Smooth muscle cell (in vitro differentiated cells): ENCODE measurements around the gene VPREB3. TPM values are rescaled to one million over a fixed set of nuclear protein-coding genes. Genes with fewer than 3 reads are reported as not detected.

Experiments
- DNase-seq: peaks from one replicate; lab custom pipeline; 2025; ENCODE audit not compliant: unreplicated experiment; lab: John Stamatoyannopoulos, UW
- H2AFZ ChIP-seq: fragments of 200-600 bp; sonication (generic); 2 replicates; pipeline ENCODE4 v1.6.0; 2016; ENCODE audit warnings: antibody characterized with exemption, low read depth, mild to moderate bottlenecking
- H3F3A ChIP-seq: fragments of 200-600 bp; sonication (generic); 2 replicates; pipeline ENCODE4 v1.6.0; 2017; ENCODE audit warnings: antibody characterized with exemption, low read depth
- H3K27ac ChIP-seq: fragments of 200-600 bp; sonication (generic); 2 replicates; pipeline ENCODE4 v1.5.1; 2016; ENCODE audit warnings: low read depth, mild to moderate bottlenecking
- H3K27me3 ChIP-seq: fragments of 200-600 bp; sonication (generic); 2 replicates; pipeline ENCODE4 v1.6.1; 2016; ENCODE audit warnings: low read depth, mild to moderate bottlenecking
- H3K36me3 ChIP-seq: fragments of 200-600 bp; sonication (generic); 2 replicates; pipeline ENCODE4 v1.5.1; 2016; ENCODE audit warnings: low read depth
- H3K4me1 ChIP-seq: fragments of 200-600 bp; sonication (generic); 2 replicates; pipeline ENCODE4 v1.5.1; 2016; ENCODE audit warnings: low read depth
- H3K4me2 ChIP-seq: fragments of 200-600 bp; sonication (generic); 2 replicates; pipeline ENCODE4 v1.6.0; 2016; ENCODE audit warnings: mild to moderate bottlenecking
- H3K4me3 ChIP-seq: fragments of 200-600 bp; sonication (generic); 2 replicates; pipeline ENCODE4 v1.5.1; 2016; ENCODE audit warnings: mild to moderate bottlenecking
- H3K79me2 ChIP-seq: fragments of 200-600 bp; sonication (generic); 2 replicates; pipeline ENCODE4 v1.6.0; 2016; ENCODE audit warnings: low read depth, mild to moderate bottlenecking
- H3K9ac ChIP-seq: fragments of 200-600 bp; sonication (generic); 2 replicates; pipeline ENCODE4 v1.6.0; 2016; ENCODE audit warnings: low read depth
- H3K9me3 ChIP-seq: fragments of 200-600 bp; sonication (generic); replicated peaks from 2 replicates; pipeline ENCODE4 v1.5.1; 2016; ENCODE audit warnings: low read depth
- H4K20me1 ChIP-seq: fragments of 200-600 bp; sonication (generic); 2 replicates; pipeline ENCODE4 v1.6.0; 2016; ENCODE audit warnings: low read depth
- CTCF ChIP-seq: fragments of 200-600 bp; sonication (generic); IDR thresholded peaks from 2 replicates; pipeline ENCODE4 v1.5.1; 2017; ENCODE audit warnings: borderline replicate concordance, mild to moderate bottlenecking, antibody characterized with exemption; ENCODE audit not compliant: insufficient read depth, poor library complexity, severe bottlenecking
- WGBS: methylation state at CpG from one replicate; pipeline ENCODE4 v1.1.7; 2016; ENCODE audit warnings: low lambda C conversion rate; 5-methylcytosine and 5-hydroxymethylcytosine counted together
- polyA plus RNA-seq: library from polyadenylated mRNA; unstranded; fragments of >200 nt; fragmentation: Nextera tagmentation; extraction: Ambion mirVana; gene quantifications from 2 replicates; pipeline ENCODE4 v1.2.1, GENCODE V29; 2016
- total RNA-seq: library from RNA; depleted of rRNA; stranded (reverse); fragments of >200 nt; gene quantifications from 2 replicates; pipeline ENCODE4 v1.2.3, GENCODE V29; 2014

VPREB3 gene
- total and polyA plus RNA-seq, 2 experiments from 2014 or later, result not detected

GRCh38 chr22:23801238-23801821 lies 47.1 kb upstream of the VPREB3 start:
- Histone ChIP-seq H3K4me2 (no peak overlapping the region), H2AFZ (no peak overlapping the region), H3K4me1 (no peaks in the 10 kb centered on the region), H3K27ac (no peak overlapping the region), H3K9me3 (no peaks in the 10 kb centered on the region), H3K4me3 (no peak overlapping the region), H3F3A (peaks cover 7% of the 10 kb centered on the region), H3K79me2 (no peaks in the 10 kb centered on the region), H3K27me3 (no peaks in the 10 kb centered on the region), H4K20me1 (peaks cover 86% of the 10 kb centered on the region), H3K9ac (no peak overlapping the region), H3K36me3 (peaks cover 12% of the 10 kb centered on the region)
- WGBS, result 98% methylated on average over 11 of the region's 11 CpGs
- TF ChIP-seq CTCF, result no peak
- no peak for DNase-seq

GRCh38 chr22:23800297-23801237 lies 46.3 kb upstream of the VPREB3 start:
- peaks cover 86% of the 10 kb centered on the region for H4K20me1 ChIP-seq
- TF ChIP-seq CTCF, result no peak
- H3K27me3 ChIP-seq, result no peaks in the 10 kb centered on the region
- no peak overlapping the region for H3K9ac ChIP-seq
- H3F3A ChIP-seq, result peaks cover 7% of the 10 kb centered on the region
- H3K9me3 ChIP-seq, result no peaks in the 10 kb centered on the region
- DNase-seq, result no peak
- no peak overlapping the region for H3K27ac ChIP-seq
- H3K79me2 ChIP-seq, result no peaks in the 10 kb centered on the region
- H3K4me3 ChIP-seq, result no peak overlapping the region
- H2AFZ ChIP-seq, result no peak overlapping the region
- no peak overlapping the region for H3K4me2 ChIP-seq
- H3K36me3 ChIP-seq, result peaks cover 18% of the 10 kb centered on the region
- H3K4me1 ChIP-seq, result no peaks in the 10 kb centered on the region
- WGBS, result 97% methylated on average over 18 of the region's 18 CpGs

GRCh38 chr22:23796461-23796860 lies 42.2 kb upstream of the VPREB3 start:
- no peak for TF ChIP-seq CTCF
- Histone ChIP-seq H3K4me3 (no peak overlapping the region), H4K20me1 (peaks cover 87% of the 10 kb centered on the region), H2AFZ (no peak overlapping the region), H3K4me2 (no peak overlapping the region), H3K9me3 (no peaks in the 10 kb centered on the region), H3K4me1 (no peaks in the 10 kb centered on the region), H3F3A (no peaks in the 10 kb centered on the region), H3K9ac (no peak overlapping the region), H3K79me2 (peaks cover 13% of the 10 kb centered on the region), H3K36me3 (peaks cover 18% of the 10 kb centered on the region), H3K27ac (no peak overlapping the region), H3K27me3 (no peaks in the 10 kb centered on the region)
- 65% methylated on average over 5 of the region's 5 CpGs for WGBS
- no peak for DNase-seq
